Neural cell (in vitro differentiated cells): ENCODE results near the gene MYO10. TPM values are rescaled to one million over a fixed set of nuclear protein-coding genes. Genes with fewer than 3 reads are reported as not detected.
"Not testable (repeated sequence)": the region's sequence is repeated elsewhere in the genome, so short reads cannot be mapped to it uniquely, and the experiment has no call there.

ENCODE experiments used
- H2AFZ ChIP-seq: fragments of 200-600, 300-800 bp; sonication (generic), shearing (Covaris generic); 2 replicates; pipeline ENCODE4 v1.6.0; 2014; ENCODE audit warnings: low read depth, mild to moderate bottlenecking, antibody characterized with exemption, low read length, moderate library complexity
- H3F3A ChIP-seq: fragments of 200-600 bp; shearing (Covaris generic); 2 replicates; pipeline ENCODE4 v1.6.1; 2016; ENCODE audit warnings: mild to moderate bottlenecking, moderate library complexity, mixed read lengths, antibody characterized with exemption, low read length; ENCODE audit not compliant: insufficient read depth, poor library complexity, severe bottlenecking
- H3K27ac ChIP-seq: fragments of 200-600, 300-800 bp; sonication (generic), shearing (Covaris generic); 2 replicates; pipeline ENCODE4 v1.5.1; 2014; ENCODE audit warnings: mild to moderate bottlenecking, low read length, moderate library complexity
- H3K27me3 ChIP-seq: fragments of 300-800, 200-600 bp; sonication (generic), shearing (Covaris generic); 2 replicates; pipeline ENCODE4 v1.6.0; 2014; ENCODE audit warnings: mild to moderate bottlenecking, low read depth, low read length, moderate library complexity; ENCODE audit not compliant: insufficient read depth
- H3K36me3 ChIP-seq: fragments of 300-800, 200-600 bp; sonication (generic), shearing (Covaris generic); 2 replicates; pipeline ENCODE4 v1.5.1; 2014; ENCODE audit warnings: mild to moderate bottlenecking, antibody characterized with exemption, low read length, moderate library complexity; ENCODE audit not compliant: insufficient read depth
- H3K4me2 ChIP-seq: fragments of 300-800, 200-600 bp; sonication (generic), shearing (Covaris generic); 2 replicates; pipeline ENCODE4 v1.6.0; 2014; ENCODE audit warnings: mild to moderate bottlenecking, low read length
- H3K4me3 ChIP-seq: fragments of 300-800, 200-600 bp; sonication (generic), shearing (Covaris generic); 2 replicates; pipeline ENCODE4 v1.5.1; 2014; ENCODE audit warnings: mild to moderate bottlenecking, low read length, moderate library complexity
- H3K79me2 ChIP-seq: fragments of 200-600 bp; shearing (Covaris generic); replicated peaks from 2 replicates; pipeline ENCODE4 v1.6.0; 2014; ENCODE audit warnings: mild to moderate bottlenecking, low read length, moderate library complexity; ENCODE audit not compliant: insufficient read depth
- H3K9ac ChIP-seq: fragments of 300-800, 200-600 bp; sonication (generic), shearing (Covaris generic); 2 replicates; pipeline ENCODE4 v1.6.1; 2016; ENCODE audit warnings: mild to moderate bottlenecking, low read length, mixed read lengths
- H3K9me2 ChIP-seq: fragments of 200-600 bp; shearing (Covaris generic); 2 replicates; pipeline ENCODE4 v1.6.1; 2016; ENCODE audit warnings: mild to moderate bottlenecking, low read length, mixed read lengths; ENCODE audit not compliant: insufficient read depth
- H3K9me3 ChIP-seq: fragments of 200-600, 300-800 bp; sonication (generic), shearing (Covaris generic); 2 replicates; pipeline ENCODE4 v1.6.1; 2016; ENCODE audit warnings: mild to moderate bottlenecking, mixed run types, low read length, moderate library complexity, mixed read lengths
- H4K20me1 ChIP-seq: fragments of 200-600 bp; shearing (Covaris generic); 2 replicates; pipeline ENCODE4 v1.6.1; 2016; ENCODE audit warnings: mild to moderate bottlenecking, mixed run types; ENCODE audit not compliant: insufficient read depth
- CTCF ChIP-seq: fragments of 450-650 bp; IDR thresholded peaks from 2 replicates; pipeline ENCODE4 v1.5.1; 2014; ENCODE audit warnings: antibody characterized with exemption, mild to moderate bottlenecking, moderate library complexity; ENCODE audit not compliant: poor library complexity, severe bottlenecking
- EP300 ChIP-seq: fragments of 450-650 bp; conservative IDR thresholded peaks from 2 replicates; pipeline ENCODE4 v1.6.1; 2014; ENCODE audit warnings: antibody characterized with exemption, mild to moderate bottlenecking, moderate library complexity; ENCODE audit not compliant: poor library complexity, severe bottlenecking
- EZH2 ChIP-seq: fragments of 200-600, 300-800 bp; shearing (Covaris generic), sonication (generic); IDR thresholded peaks from 2 replicates; pipeline ENCODE4 v1.6.1; 2014; ENCODE audit warnings: antibody characterized with exemption, low read length, borderline replicate concordance, mild to moderate bottlenecking; ENCODE audit not compliant: insufficient read depth, poor library complexity, severe bottlenecking
- MXI1 ChIP-seq: fragments of 450-650 bp; conservative IDR thresholded peaks from 2 replicates; pipeline ENCODE4 v1.6.1; 2014; ENCODE audit warnings: antibody characterized with exemption, mild to moderate bottlenecking; ENCODE audit not compliant: poor library complexity, severe bottlenecking
- POLR2AphosphoS5 ChIP-seq: IDR thresholded peaks from 2 replicates; pipeline ENCODE4 v1.6.1; 2012
- RAD21 ChIP-seq: fragments of 450-650 bp; conservative IDR thresholded peaks from 2 replicates; pipeline ENCODE4 v1.6.1; 2014; ENCODE audit warnings: antibody characterized with exemption, mild to moderate bottlenecking, moderate library complexity
- REST ChIP-seq: IDR thresholded peaks from 2 replicates; pipeline ENCODE4 v1.6.1; 2012; ENCODE audit warnings: borderline replicate concordance
- SMC3 ChIP-seq: fragments of 450-650 bp; conservative IDR thresholded peaks from 2 replicates; pipeline ENCODE4 v1.6.1; 2014; ENCODE audit warnings: antibody characterized with exemption, mild to moderate bottlenecking, moderate library complexity; ENCODE audit not compliant: poor library complexity
- TAF1 ChIP-seq: IDR thresholded peaks from 2 replicates; pipeline ENCODE4 v1.6.1; 2012; ENCODE audit warnings: low read depth
- polyA plus RNA-seq: library from polyadenylated mRNA; depleted of rRNA; stranded (reverse); fragments of >200 nt; gene quantifications from 2 replicates; pipeline ENCODE4 v1.2.3, GENCODE V29; 2014

MYO10 gene
- polyA plus RNA-seq, 1 donor from 2014 or later: 3.2 TPM

- TF ChIP-seq EP300 (peak; percentile 20), REST (no peak), SMC3 (no peak), RAD21 (no peak), TAF1 (no peak), CTCF (no peak), POLR2AphosphoS5 (peak; percentile 50), MXI1 (no peak), EZH2 (no peak)
- peak overlapping the region; percentile 6 for H2AFZ ChIP-seq
- no peak overlapping the region for H3K4me2 ChIP-seq
- peak overlapping the region; percentile 15 for H3K27ac ChIP-seq
- no peaks in the 10 kb centered on the region for H3K9me3 ChIP-seq
- H3K9ac ChIP-seq: peak overlapping the region; percentile 7
- H3K79me2 ChIP-seq: peaks cover 50% of the 10 kb centered on the region
- H4K20me1 ChIP-seq: no peaks in the 10 kb centered on the region
- H3K9me2 ChIP-seq: no peaks in the 10 kb centered on the region
- no peaks in the 10 kb centered on the region for H3K36me3 ChIP-seq
- no peaks in the 10 kb centered on the region for H3F3A ChIP-seq
- H3K27me3 ChIP-seq: no peaks in the 10 kb centered on the region
- H3K4me3 ChIP-seq: peak overlapping the region; percentile 12
Measured at GRCh38 chr5:16721151-16722096, 214.7 kb downstream of the MYO10 start.

GRCh38 chr5:16718036-16718435, 218.1 kb downstream of the MYO10 start:
- not testable (repeated sequence) for H3K36me3 ChIP-seq, H3K9ac ChIP-seq, H3K9me3 ChIP-seq, H3F3A ChIP-seq, H3K27me3 ChIP-seq, H3K4me3 ChIP-seq, H3K4me2 ChIP-seq, H4K20me1 ChIP-seq, H2AFZ ChIP-seq, H3K27ac ChIP-seq, H3K9me2 ChIP-seq
- peaks cover 45% of the 10 kb centered on the region for H3K79me2 ChIP-seq
